MV-4-11 (cell line): Measurements from ENCODE around the gene SLC25A27.

Source experiments
- DNase-seq: peaks from one replicate; lab custom pipeline; 2025; lab: John Stamatoyannopoulos, UW

SLC25A27 gene

GRCh38 chr6:46715141-46715540 lies 62.4 kb downstream of the SLC25A27 start:
- peak; percentile 49 for DNase-seq

- DNase-seq, result no peak
Observed at GRCh38 chr6:46719099-46719498, 66.3 kb downstream of the SLC25A27 start.

GRCh38 chr6:46720401-46720800 lies 67.6 kb downstream of the SLC25A27 start:
- DNase-seq, result no peak
